Ishikawa (cell line): ENCODE measurements around the gene EXOC4.

Experiments used
- CEBPB ChIP-seq: IDR thresholded peaks from 2 replicates; pipeline ENCODE4 v1.6.1; 2012
- CREB1 ChIP-seq: IDR thresholded peaks from 2 replicates; pipeline ENCODE4 v1.6.1; 2012; ENCODE audit warnings: low read depth
- EGR1 ChIP-seq: IDR thresholded peaks from 2 replicates; pipeline ENCODE4 v1.6.1; 2012
- EP300 ChIP-seq: IDR thresholded peaks from 2 replicates; pipeline ENCODE4 v1.6.1; 2012; ENCODE audit warnings: borderline replicate concordance
- FOXM1 ChIP-seq: IDR thresholded peaks from 2 replicates; pipeline ENCODE4 v1.6.1; 2012; ENCODE audit warnings: low read depth, borderline replicate concordance
- TAF1 ChIP-seq: IDR thresholded peaks from 2 replicates; pipeline ENCODE4 v1.6.1; 2012; ENCODE audit warnings: low read depth, mild to moderate bottlenecking
- TCF12 ChIP-seq: IDR thresholded peaks from 2 replicates; pipeline ENCODE4 v1.6.1; 2012; ENCODE audit warnings: low read depth
- TEAD4 ChIP-seq: IDR thresholded peaks from 2 replicates; pipeline ENCODE4 v1.6.1; 2012
- YY1 ChIP-seq: IDR thresholded peaks from 2 replicates; pipeline ENCODE4 v1.6.1; 2012; ENCODE audit warnings: low read depth
- ZBTB7A ChIP-seq: IDR thresholded peaks from 2 replicates; pipeline ENCODE4 v1.6.1; 2012; ENCODE audit warnings: low read depth
- TF ChIP-seq, protein P1 (sequence below): IDR thresholded peaks from 2 replicates; pipeline ENCODE4 v1.6.1; 2012
- TF ChIP-seq, protein P2 (sequence below): IDR thresholded peaks from 2 replicates; pipeline ENCODE4 v1.6.1; 2012

DNA sequence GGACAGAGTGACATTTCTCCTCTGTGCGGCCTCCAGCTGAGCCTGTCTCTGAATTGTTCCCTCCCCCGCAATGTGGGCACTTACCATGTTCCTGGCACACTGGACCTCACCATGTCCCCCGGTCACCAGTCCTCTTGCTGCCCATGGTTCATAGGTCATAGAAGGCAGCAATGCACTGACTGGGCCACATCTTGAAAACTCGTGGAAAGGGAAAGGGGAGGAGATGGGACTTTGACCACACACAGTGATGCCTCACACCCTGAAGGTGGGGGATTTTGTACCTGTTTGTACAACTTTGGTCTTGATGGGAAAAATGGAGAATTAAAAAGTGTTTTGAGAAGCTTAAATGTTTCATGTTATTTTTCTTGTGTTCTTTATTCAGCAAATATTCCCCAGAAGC lies 812.5 kb downstream of the EXOC4 start:
- no peak for TF ChIP-seq EP300
- TF ChIP-seq EGR1: no peak
- TF ChIP-seq TEAD4: no peak
- no peak for TF ChIP-seq YY1
- TF ChIP-seq FOXM1: no peak
- TF ChIP-seq CREB1: no peak
- TF ChIP-seq CEBPB: no peak
- no peak for TF ChIP-seq TCF12
- TF ChIP-seq, protein P1, sequence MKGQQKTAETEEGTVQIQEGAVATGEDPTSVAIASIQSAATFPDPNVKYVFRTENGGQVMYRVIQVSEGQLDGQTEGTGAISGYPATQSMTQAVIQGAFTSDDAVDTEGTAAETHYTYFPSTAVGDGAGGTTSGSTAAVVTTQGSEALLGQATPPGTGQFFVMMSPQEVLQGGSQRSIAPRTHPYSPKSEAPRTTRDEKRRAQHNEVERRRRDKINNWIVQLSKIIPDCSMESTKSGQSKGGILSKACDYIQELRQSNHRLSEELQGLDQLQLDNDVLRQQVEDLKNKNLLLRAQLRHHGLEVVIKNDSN: no peak
- TF ChIP-seq TAF1: no peak
- no peak for TF ChIP-seq ZBTB7A
- TF ChIP-seq, protein P2, sequence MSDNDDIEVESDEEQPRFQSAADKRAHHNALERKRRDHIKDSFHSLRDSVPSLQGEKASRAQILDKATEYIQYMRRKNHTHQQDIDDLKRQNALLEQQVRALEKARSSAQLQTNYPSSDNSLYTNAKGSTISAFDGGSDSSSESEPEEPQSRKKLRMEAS: no peak
